H1 (cell line): ENCODE results near the gene IGFL3. TPM values are rescaled to one million over a fixed set of nuclear protein-coding genes. Genes with fewer than 3 reads are reported as not detected.

Experiments
- CTCF ChIA-PET: fragments of 300-600 bp; sonication (Branson Sonifier 250); formaldehyde crosslinking; loops from one replicate; lab custom pipeline; 2021; ENCODE audit not compliant: partially characterized antibody; lab: Charles Lee
- POLR2A ChIA-PET: fragments of 300-600 bp; sonication (Branson Sonifier 250); formaldehyde crosslinking; loops from one replicate; lab custom pipeline; 2021; ENCODE audit warnings: inconsistent platforms; ENCODE audit not compliant: partially characterized antibody; lab: Charles Lee
- DNase-seq, 2 experiments: peaks; one replicate each; pipeline versions ENCODE4 v3.0.0 to v3.0.0-alpha.2; 2010 to 2022; ENCODE audit warnings: low spot score in 2 of 2, low read depth in 1 of 2, mixed read lengths in 1 of 2
- FAIRE-seq: peaks from 2 replicates; lab custom pipeline; 2011; peaks lifted over from hg19 to GRCh38; lab: Jason Lieb, UNC
- H2AFZ ChIP-seq: 2 replicates; pipeline ENCODE4 v1.8.1; 2012; ENCODE audit warnings: low read length, inconsistent platforms
- H2AK5ac ChIP-seq: 2 replicates; pipeline ENCODE4 v1.6.1; 2013; ENCODE audit warnings: low read depth, low read length
- H2BK120ac ChIP-seq: replicated peaks from 2 replicates; pipeline ENCODE3; 2013; ENCODE audit warnings: low read depth, low read length, inconsistent platforms
- H2BK12ac ChIP-seq: 2 replicates; pipeline ENCODE4 v1.6.1; 2013; ENCODE audit warnings: low read depth, low read length
- H2BK15ac ChIP-seq: 2 replicates; pipeline ENCODE4 v1.6.1; 2013; ENCODE audit warnings: low read length
- H2BK20ac ChIP-seq: 2 replicates; pipeline ENCODE4 v1.6.1; 2013; ENCODE audit warnings: low read length
- H2BK5ac ChIP-seq: 2 replicates; pipeline ENCODE4 v1.6.1; 2013; ENCODE audit warnings: low read depth, low read length
- H3K14ac ChIP-seq: 2 replicates; pipeline ENCODE4 v1.6.1; 2013; ENCODE audit warnings: inconsistent platforms; ENCODE audit not compliant: insufficient read length
- H3K18ac ChIP-seq: 2 replicates; pipeline ENCODE4 v1.6.1; 2013; ENCODE audit warnings: low read length; ENCODE audit errors: extremely low read depth
- H3K23ac ChIP-seq: 2 replicates; pipeline ENCODE4 v1.6.1; 2013; ENCODE audit warnings: inconsistent platforms; ENCODE audit not compliant: insufficient read length
- H3K23me2 ChIP-seq: 2 replicates; pipeline ENCODE4 v1.6.1; 2013; ENCODE audit warnings: low read depth, low read length
- H3K27ac ChIP-seq: 2 replicates; pipeline ENCODE4 v1.6.1; 2011; ENCODE audit warnings: low read depth, low read length, inconsistent platforms
- H3K27me3 ChIP-seq, 4 experiments: replicated peaks in 1 of 4; 1 replicate in 1 of 4; 2 replicates in 3 of 4; pipeline versions ENCODE4 v1.6.1 to v1.8.1; 2011 to 2013; ENCODE audit warnings: low read length in 3 of 4, mild to moderate bottlenecking in 3 of 4, inconsistent platforms in 2 of 4, mixed read lengths in 2 of 4, moderate library complexity in 1 of 4; ENCODE audit not compliant: control insufficient read depth in 3 of 4, insufficient read depth in 3 of 4; ENCODE audit errors: extremely low read depth in 1 of 4
- H3K36me3 ChIP-seq, 4 experiments: 2 replicates each; pipeline versions ENCODE4 v1.6.1 to v1.8.1; 2011 to 2013; ENCODE audit warnings: mild to moderate bottlenecking in 4 of 4, low read length in 3 of 4, moderate library complexity in 2 of 4, control low read depth in 1 of 4, inconsistent platforms in 1 of 4; ENCODE audit not compliant: insufficient read depth in 4 of 4, control insufficient read depth in 2 of 4
- H3K4ac ChIP-seq: replicated peaks from 2 replicates; pipeline ENCODE3; 2013; ENCODE audit warnings: low read length, low read depth, mixed read lengths, inconsistent platforms; ENCODE audit not compliant: insufficient read length
- H3K4me1 ChIP-seq, 4 experiments: replicated peaks in 1 of 4; 1 replicate in 1 of 4; 2 replicates in 3 of 4; pipeline versions ENCODE4 v1.6.1 to v1.8.1; 2011 to 2013; ENCODE audit warnings: low read length in 3 of 4, inconsistent platforms in 2 of 4, mixed read lengths in 1 of 4; ENCODE audit not compliant: insufficient read depth in 4 of 4, control insufficient read depth in 3 of 4
- H3K4me2 ChIP-seq, 2 experiments: 2 replicates each; pipeline versions ENCODE4 v1.6.1 to v1.8.1; 2011 to 2013; ENCODE audit warnings: low read depth in 2 of 2, low read length in 2 of 2, control low read depth in 1 of 2, inconsistent platforms in 1 of 2, mild to moderate bottlenecking in 1 of 2; ENCODE audit not compliant: insufficient read depth in 1 of 2
- H3K4me3 ChIP-seq, 4 experiments: fragments of 200-600, 300-600 bp in 1 of 4; sonication (generic), shearing (Covaris generic), sonication (Bioruptor Twin) in 1 of 4; 2 replicates each; pipeline versions ENCODE4 v1.5.1 to v1.8.1; 2011 to 2016; ENCODE audit warnings: low read length in 4 of 4, low read depth in 3 of 4, control low read depth in 2 of 4, inconsistent platforms in 2 of 4, mild to moderate bottlenecking in 2 of 4, mixed read lengths in 1 of 4, moderate library complexity in 1 of 4; ENCODE audit not compliant: insufficient read depth in 2 of 4; ENCODE audit errors: extremely low read depth in 1 of 4
- H3K56ac ChIP-seq: replicated peaks from 2 replicates; pipeline ENCODE3; 2013; ENCODE audit warnings: low read depth, mild to moderate bottlenecking, mixed read lengths, low read length, inconsistent platforms; ENCODE audit not compliant: insufficient read length
- H3K79me1 ChIP-seq: 2 replicates; pipeline ENCODE4 v1.6.1; 2013; ENCODE audit warnings: low read depth, low read length, control low read depth
- H3K79me2 ChIP-seq, 2 experiments: 2 replicates each; pipeline versions ENCODE4 v1.6.1 to v1.8.1; 2012 to 2013; ENCODE audit warnings: low read length in 2 of 2, mild to moderate bottlenecking in 2 of 2, inconsistent platforms in 1 of 2; ENCODE audit not compliant: insufficient read depth in 2 of 2, control insufficient read depth in 1 of 2
- H3K9ac ChIP-seq, 4 experiments: replicated peaks in 1 of 4; 1 replicate in 1 of 4; 2 replicates in 3 of 4; pipeline versions ENCODE4 v1.6.1 to v1.8.1; 2011 to 2013; ENCODE audit warnings: low read depth in 3 of 4, low read length in 3 of 4, control low read depth in 2 of 4, mild to moderate bottlenecking in 2 of 4, moderate library complexity in 2 of 4, inconsistent platforms in 1 of 4; ENCODE audit errors: extremely low read depth in 1 of 4
- H3K9me3 ChIP-seq, 2 experiments: 2 replicates each; pipeline versions ENCODE4 v1.6.1 to v1.8.1; 2012 to 2013; ENCODE audit warnings: mild to moderate bottlenecking in 2 of 2, moderate library complexity in 2 of 2, control low read depth in 1 of 2, inconsistent platforms in 1 of 2, low read depth in 1 of 2, low read length in 1 of 2, mixed read lengths in 1 of 2; ENCODE audit not compliant: insufficient read depth in 2 of 2
- H4K20me1 ChIP-seq, 2 experiments: replicated peaks in 1 of 2; 2 replicates each; pipeline versions ENCODE3 to v1.8.1; 2011 to 2013; ENCODE audit warnings: inconsistent platforms in 2 of 2, low read length in 2 of 2, mild to moderate bottlenecking in 1 of 2; ENCODE audit not compliant: insufficient read depth in 2 of 2, control insufficient read depth in 1 of 2
- H4K5ac ChIP-seq: 2 replicates; pipeline ENCODE4 v1.6.1; 2013; ENCODE audit warnings: low read length, low read depth, mixed read lengths, inconsistent platforms; ENCODE audit not compliant: insufficient read length
- H4K8ac ChIP-seq: 2 replicates; pipeline ENCODE4 v1.8.0; 2013; ENCODE audit warnings: mild to moderate bottlenecking, moderate library complexity, low read length, inconsistent platforms; ENCODE audit not compliant: insufficient read depth; ENCODE audit errors: extremely low read depth
- H4K91ac ChIP-seq: replicated peaks from 2 replicates; pipeline ENCODE3; 2013; ENCODE audit warnings: low read length, mixed read lengths, inconsistent platforms; ENCODE audit not compliant: insufficient read length
- CHD1 ChIP-seq: IDR thresholded peaks from 2 replicates; pipeline ENCODE4 v1.6.1; 2012; ENCODE audit warnings: low read depth, low read length, improper control_type of control experiment
- E2F6 ChIP-seq: IDR thresholded peaks from 2 replicates; pipeline ENCODE4 v1.6.1; 2012; ENCODE audit warnings: inconsistent platforms
- EP300 ChIP-seq, 2 experiments: IDR thresholded peaks; 1 replicate in 1 of 2; 2 replicates in 1 of 2; pipeline ENCODE4 v1.6.1; 2011 to 2012; ENCODE audit warnings: low read depth in 2 of 2, low read length in 2 of 2, mild to moderate bottlenecking in 2 of 2, borderline replicate concordance in 1 of 2, inconsistent platforms in 1 of 2, moderate library complexity in 1 of 2
- SP2 ChIP-seq: IDR thresholded peaks from 2 replicates; pipeline ENCODE4 v1.6.1; 2012; ENCODE audit warnings: mild to moderate bottlenecking, low read length, inconsistent platforms
- TBP ChIP-seq: IDR thresholded peaks from 2 replicates; pipeline ENCODE4 v1.6.1; 2011; ENCODE audit warnings: low read depth, low read length, improper control_type of control experiment
- WGBS, 2 experiments: shearing (Covaris generic) in 1 of 2; methylation state at CpG; one replicate each; pipeline versions ENCODE4 v1.1.6 to v1.1.7; 2013 to 2015; ENCODE audit warnings: low lambda C conversion rate in 2 of 2, mixed read lengths in 2 of 2, inconsistent platforms in 1 of 2, low coverage in 1 of 2, missing lambda C conversion rate in 1 of 2; ENCODE audit not compliant: insufficient replicate concordance in 2 of 2, insufficient coverage in 1 of 2, insufficient read length in 1 of 2; ENCODE audit errors: extremely low coverage in 1 of 2, missing lambda C conversion rate in 1 of 2; 5-methylcytosine and 5-hydroxymethylcytosine counted together
- polyA plus RNA-seq, 7 experiments: library from polyadenylated mRNA; depleted of rRNA in 3 of 7; stranded (reverse) in 5 of 7; unstranded in 2 of 7; fragments of >200 nt in 5 of 7; fragments of 200-250 nt in 2 of 7; gene quantifications; 1 replicate in 5 of 7; 2 replicates in 1 of 7; 4 replicates in 1 of 7; pipeline versions ENCODE4 v1.2.1 to v1.2.3, GENCODE V29; 2011 to 2013; ENCODE audit warnings: missing spikeins in 2 of 7, mixed read lengths in 2 of 7
- total RNA-seq: library from RNA; stranded (reverse); fragmentation: NEBNext Ultra II Directional; extraction: Animal tissue kit (Norgen Biotek cat#: 25700); gene quantifications from 2 replicates; pipeline ENCODE4 v1.2.1, GENCODE V29; 2021

The IGFL3 gene
- total and polyA plus RNA-seq, 2 of the 8 experiments (the other 6 are each of a cell fraction or from before 2014, with no cell fraction given), result 0.12 TPM; not detected in 1

- Histone ChIP-seq H3K27ac (no peak overlapping the region), H2BK20ac (no peak overlapping the region), H3K27me3 (peaks cover 2 to 7% (median 6%) of the 10 kb centered on the region in 4 experiments), H3K9me3 (peaks cover 4 to 6% of the 10 kb centered on the region in 2 experiments; a peak in 2 of 4 replicates), H2AFZ (peak overlapping the region; percentile 48; the same call in 1 of the 2 replicates), H4K91ac (no peak overlapping the region), H2BK5ac (no peak overlapping the region), H3K4me3 (no peak overlapping the region), H3K18ac (no peak overlapping the region), H3K4me1 (peaks cover 0 to 3% (median 0%) of the 10 kb centered on the region in 4 experiments; a peak in 1 of 7 replicates), H3K9ac (no peak overlapping the region), H4K5ac (no peak overlapping the region), H3K23me2 (no peaks in the 10 kb centered on the region), H2AK5ac (no peak overlapping the region), H2BK12ac (no peak overlapping the region), H3K4ac (no peak overlapping the region), H3K14ac (no peak overlapping the region), H4K8ac (no peak overlapping the region), H4K20me1 (no peaks in the 10 kb centered on the region), H3K36me3 (no peaks in the 10 kb centered on the region), H2BK120ac (no peak overlapping the region), H3K4me2 (no peak overlapping the region), H3K56ac (no peak overlapping the region), H2BK15ac (no peak overlapping the region), H3K23ac (no peak overlapping the region), H3K79me1 (no peaks in the 10 kb centered on the region), H3K79me2 (no peaks in the 10 kb centered on the region)
- TF ChIP-seq E2F6, result no peak
- TF ChIP-seq SP2, result no peak
- TF ChIP-seq TBP, result no peak
- no peak for TF ChIP-seq CHD1
- no peak for TF ChIP-seq EP300 (IDR thresholded peaks at IDR 0.05; ENCODE audit: borderline replicate concordance in 1 of 2, low read depth in 2 of 2, low read length in 2 of 2)
- WGBS, 2 experiments, result 67% methylated on average over 2 of the region's 2 CpGs; no CpG with 5 or more reads in 1 of the 2 experiments
- ChIA-PET POLR2A (interaction anchor here (0.6 to 0.9 kb wide), 2 partner anchors 50 to 178 kb away, joined by 3 read pairs; no protein-coding TSS in a partner anchor), CTCF (interaction anchor here (0.6 to 8.0 kb wide), 40 partner anchors 9 to 352 kb away, joined by 3 to 365 read pairs (median 4); no protein-coding TSS in a partner anchor)
- DNase-seq, result no peak
- no peak for FAIRE-seq
Observed at GRCh38 chr19:46082728-46083050, 41.8 kb downstream of the IGFL3 start.
